Coronary artery (tissue), 2 donors: ENCODE data around the gene LHX5.
A peak's percentile ranks its signal among the peaks of the same experiment; 100 is the strongest.

Experiments used
- DNase-seq: peaks from one replicate; pipeline ENCODE4 v3.0.0-alpha.2; 2017; ENCODE audit warnings: low spot score
- H3K27ac ChIP-seq, 2 donors: fragments of 200-600 bp; sonication (generic); one replicate each; pipeline ENCODE4 v1.5.1; 2016 to 2019
- H3K4me3 ChIP-seq: fragments of 200-600 bp; sonication (generic); 2 replicates; pipeline ENCODE4 v1.5.1; 2016; ENCODE audit warnings: mild to moderate bottlenecking, moderate library complexity
- TF ChIP-seq, protein P1 (sequence below): fragments of 200-600 bp; sonication (generic); IDR thresholded peaks from one replicate; pipeline ENCODE4 v1.5.1; 2019; ENCODE audit warnings: antibody characterized with exemption

LHX5 gene

DNA sequence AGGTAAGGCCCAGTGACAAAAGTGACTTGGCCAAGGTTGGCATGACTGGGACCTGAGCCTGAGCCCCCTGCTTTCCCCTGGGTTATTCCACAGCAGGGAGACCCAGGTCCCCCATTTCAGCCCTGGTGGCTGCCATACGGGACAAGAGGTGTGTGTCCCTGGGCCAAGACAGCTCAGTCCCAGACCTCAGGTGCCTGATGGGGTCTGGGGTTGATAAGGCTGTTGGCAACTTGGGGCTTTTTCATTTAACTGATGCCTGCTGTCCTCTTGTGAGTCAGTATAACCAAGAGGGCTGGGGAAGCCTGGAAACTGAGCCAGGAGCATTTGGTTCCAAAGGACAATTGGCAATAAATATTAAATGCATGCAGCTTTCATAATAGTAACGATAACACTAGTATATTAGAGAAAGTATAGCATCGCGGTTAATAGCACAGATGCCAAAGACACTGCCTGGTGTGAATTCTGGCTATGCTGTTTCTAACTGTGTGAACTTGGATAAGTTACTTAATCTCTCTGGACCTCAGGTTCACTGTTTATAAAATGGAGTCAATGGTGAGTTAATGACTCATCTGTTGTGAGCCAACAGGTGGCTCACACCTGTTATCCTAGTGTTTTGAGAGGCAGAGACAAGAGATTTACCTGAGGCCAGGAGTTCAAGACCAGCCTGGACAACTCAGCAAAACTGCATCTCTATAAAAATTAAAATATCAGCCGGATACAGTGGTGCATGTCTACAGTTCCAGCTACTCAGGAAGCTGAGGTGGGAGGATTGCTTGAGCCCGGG lies 48.6 kb downstream of the LHX5 start:
- DNase-seq = no peak
- TF ChIP-seq, protein P1, sequence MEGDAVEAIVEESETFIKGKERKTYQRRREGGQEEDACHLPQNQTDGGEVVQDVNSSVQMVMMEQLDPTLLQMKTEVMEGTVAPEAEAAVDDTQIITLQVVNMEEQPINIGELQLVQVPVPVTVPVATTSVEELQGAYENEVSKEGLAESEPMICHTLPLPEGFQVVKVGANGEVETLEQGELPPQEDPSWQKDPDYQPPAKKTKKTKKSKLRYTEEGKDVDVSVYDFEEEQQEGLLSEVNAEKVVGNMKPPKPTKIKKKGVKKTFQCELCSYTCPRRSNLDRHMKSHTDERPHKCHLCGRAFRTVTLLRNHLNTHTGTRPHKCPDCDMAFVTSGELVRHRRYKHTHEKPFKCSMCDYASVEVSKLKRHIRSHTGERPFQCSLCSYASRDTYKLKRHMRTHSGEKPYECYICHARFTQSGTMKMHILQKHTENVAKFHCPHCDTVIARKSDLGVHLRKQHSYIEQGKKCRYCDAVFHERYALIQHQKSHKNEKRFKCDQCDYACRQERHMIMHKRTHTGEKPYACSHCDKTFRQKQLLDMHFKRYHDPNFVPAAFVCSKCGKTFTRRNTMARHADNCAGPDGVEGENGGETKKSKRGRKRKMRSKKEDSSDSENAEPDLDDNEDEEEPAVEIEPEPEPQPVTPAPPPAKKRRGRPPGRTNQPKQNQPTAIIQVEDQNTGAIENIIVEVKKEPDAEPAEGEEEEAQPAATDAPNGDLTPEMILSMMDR = no peak
- Histone ChIP-seq H3K4me3 (peak overlapping the region; percentile 68), H3K27ac (peak overlapping the region; percentile 46 to 61)

DNA sequence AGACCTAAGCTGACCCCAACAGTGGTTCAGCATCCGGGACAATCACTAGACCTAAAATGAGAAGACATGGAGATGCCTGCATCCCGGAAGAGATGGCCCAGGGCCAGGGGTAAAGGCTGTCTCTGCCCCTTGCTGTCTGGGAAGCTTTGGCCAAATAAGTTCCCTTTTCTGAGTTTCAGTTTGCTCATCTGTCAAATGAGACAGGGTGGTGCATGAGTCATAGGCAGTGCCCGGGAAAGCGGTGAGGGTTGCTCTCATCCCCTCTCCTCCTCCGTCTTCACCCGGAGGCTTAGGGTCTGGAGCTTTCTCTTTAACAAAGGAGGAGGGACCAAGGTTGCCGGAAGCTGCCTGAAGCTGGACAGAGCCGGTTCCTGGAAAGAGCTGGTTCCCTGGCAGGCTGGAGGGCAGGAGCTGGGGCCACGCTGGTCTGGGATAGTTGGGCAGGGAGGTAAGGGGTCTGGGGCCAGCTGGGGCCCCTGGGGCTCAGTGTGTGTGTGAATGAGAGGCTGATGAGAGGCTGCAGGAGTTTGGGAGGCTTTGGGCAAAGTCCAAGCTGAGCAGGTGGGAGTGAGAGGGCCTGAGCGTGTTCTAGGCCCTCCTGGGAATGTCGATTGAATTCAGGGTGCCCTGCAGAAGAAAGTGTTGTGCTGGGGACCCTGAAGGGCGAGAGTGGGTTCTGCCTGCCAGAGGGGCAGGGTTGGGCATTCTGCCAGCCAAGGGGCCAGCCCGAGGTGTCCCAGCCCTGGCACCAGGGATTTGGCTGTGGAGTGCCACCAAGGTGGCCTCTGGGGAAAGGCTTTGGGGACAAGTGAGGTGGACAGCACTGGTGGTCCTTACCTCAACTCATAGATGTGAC lies 49.4 kb downstream of the LHX5 start, which contains the start of gene SDSL:
SDSL (plus strand) TSS at position 351 of the 856 bp plus-strand sequence. CDS start 5,603 bp downstream, outside the sequence.
- peak; percentile 82 for DNase-seq
- H3K27ac ChIP-seq = peak within 1 kb of the TSS; percentile 46 to 61
- TF ChIP-seq, protein P1 = no peak
- H3K4me3 ChIP-seq = peak within 1 kb of the TSS; percentile 68

DNA sequence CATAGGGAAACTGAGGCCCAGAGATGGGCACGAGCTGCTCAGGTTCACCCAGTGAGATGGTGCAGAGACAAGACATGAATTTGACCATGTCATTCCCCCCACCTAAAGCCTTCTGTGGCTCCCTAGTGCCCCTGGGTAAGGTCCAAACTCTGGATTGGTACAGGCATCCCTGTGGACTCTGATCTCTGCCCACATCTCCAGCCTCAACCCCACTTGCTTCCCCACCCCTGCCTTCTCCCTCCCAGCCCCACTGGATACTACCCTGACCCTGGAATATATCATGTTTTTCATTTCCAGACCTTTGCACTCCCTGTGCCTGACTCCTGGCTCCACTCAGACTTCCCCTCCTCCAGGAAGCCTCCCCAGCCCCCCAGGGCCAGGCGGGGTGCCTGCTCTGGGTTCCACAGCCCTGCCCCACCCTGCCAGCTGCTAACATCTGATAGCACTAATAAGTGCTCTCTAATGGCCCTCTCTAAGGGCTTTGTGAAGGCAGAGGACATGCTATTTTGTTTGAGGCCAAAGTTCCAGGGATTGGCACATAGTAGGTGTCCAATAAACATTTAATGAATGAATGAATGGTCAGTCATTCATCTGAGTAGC lies 50.6 kb downstream of the LHX5 start:
- Histone ChIP-seq H3K27ac (no peak overlapping the region), H3K4me3 (no peak overlapping the region)
- TF ChIP-seq, protein P1 = no peak
- DNase-seq = no peak

DNA sequence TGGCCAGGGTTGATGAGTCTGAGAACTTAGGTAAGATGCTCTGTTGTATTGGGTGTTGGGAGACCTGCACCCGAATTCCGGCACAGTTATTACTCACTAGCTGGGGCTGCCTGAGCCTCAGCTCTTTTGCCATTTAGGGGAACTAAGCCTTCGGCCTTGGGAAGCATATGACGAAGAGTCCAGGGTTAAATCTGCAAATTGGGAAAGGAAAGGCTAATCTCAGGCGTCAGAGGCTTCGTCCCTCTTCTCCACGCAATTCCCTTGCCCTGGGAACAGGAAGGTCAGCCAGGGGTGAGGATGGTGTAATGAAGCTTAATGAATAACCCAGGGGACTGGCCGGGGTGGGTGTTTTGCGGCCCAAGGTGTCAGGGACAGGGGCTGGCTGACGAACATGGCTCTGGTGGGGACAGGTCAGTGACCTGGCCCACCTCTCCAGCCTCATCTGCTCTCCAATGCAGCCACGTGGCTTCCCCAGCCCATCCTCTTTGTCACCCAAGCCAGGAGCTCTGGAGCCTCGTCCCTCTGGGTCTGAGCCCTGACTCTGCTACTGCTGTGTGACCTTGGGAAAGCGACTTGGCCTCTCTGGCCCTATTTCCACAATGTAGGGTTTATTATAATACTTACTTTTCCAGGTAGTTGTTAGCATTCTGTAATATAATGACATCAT lies 53.3 kb downstream of the LHX5 start:
- H3K4me3 ChIP-seq = no peak overlapping the region
- DNase-seq = no peak
- no peak overlapping the region for H3K27ac ChIP-seq
- TF ChIP-seq, protein P1 = no peak

DNA sequence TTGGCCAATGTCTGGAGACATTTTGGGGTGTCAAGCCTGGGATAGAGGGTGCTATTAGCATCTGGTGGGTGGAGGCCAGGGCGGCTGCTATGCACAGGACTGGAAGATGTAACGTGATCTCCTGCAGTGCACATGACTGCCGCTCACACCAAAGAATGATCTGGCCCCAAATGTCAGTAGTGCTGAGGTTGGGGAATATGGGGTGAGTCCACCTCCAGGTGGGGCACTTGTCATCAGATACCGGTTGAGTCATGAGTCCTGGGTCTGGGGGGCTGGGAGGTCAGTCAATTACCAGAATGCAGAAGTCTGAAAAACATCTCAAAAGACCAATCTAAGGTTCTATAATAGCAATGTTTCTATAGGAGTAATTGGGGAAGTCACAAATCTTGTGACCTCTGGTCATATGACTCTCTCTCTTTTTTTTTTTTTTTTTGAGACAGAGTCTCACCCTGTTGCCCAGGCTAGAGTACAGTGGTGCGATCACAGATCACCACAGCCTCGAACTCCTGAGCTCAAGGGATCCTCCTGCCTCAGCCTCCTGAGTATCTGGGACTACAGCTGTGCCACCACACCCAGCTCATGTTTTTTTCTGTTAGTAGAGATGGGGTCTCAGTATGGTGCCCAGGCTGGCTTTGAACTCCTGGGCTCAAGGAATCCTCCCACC lies 55.4 kb downstream of the LHX5 start:
- no peak for DNase-seq
- H3K4me3 ChIP-seq = no peak overlapping the region
- H3K27ac ChIP-seq = peak overlapping the region in 1 of 2 donors; percentile 40
- TF ChIP-seq, protein P1 = no peak

DNA sequence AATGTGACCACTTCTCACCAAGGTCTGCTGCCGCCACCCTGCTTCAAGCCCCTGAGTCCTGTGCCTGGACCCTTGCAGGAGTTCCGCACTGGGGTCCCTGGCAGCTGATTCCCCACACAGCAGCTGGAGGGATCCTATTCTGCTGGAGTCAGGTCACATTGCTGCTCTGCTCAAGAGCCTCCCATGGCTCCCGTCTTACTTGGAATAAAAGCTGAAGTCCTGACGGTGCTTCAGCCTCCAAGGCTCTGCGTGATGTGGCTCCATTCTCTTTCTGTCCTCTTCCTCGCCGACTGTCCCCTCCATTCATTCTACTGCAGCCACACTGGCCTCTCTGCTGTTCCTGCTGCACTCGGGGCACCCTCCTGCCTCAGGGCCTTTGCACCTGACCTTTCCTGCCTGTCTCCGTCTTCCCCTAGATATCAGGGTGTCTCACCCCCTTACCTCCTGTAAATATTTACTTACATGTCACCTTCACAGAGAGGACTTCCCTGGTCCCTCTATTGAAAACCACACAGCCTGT lies 57.1 kb downstream of the LHX5 start:
- no peak overlapping the region for H3K4me3 ChIP-seq
- DNase-seq = no peak
- TF ChIP-seq, protein P1 = no peak

More for the DNA sequence above, 57.1 kb downstream of the LHX5 start:
- no peak overlapping the region for H3K27ac ChIP-seq
